Left kidney (tissue), 2 donors: Measurements from ENCODE around the gene SLAMF7. TPM values are rescaled to one million over a fixed set of nuclear protein-coding genes. Genes with fewer than 3 reads are reported as not detected.
A peak's percentile ranks its signal among the peaks of the same experiment; 100 is the strongest.
"Not testable (repeated sequence)": the region's sequence is repeated elsewhere in the genome, so short reads cannot be mapped to it uniquely, and the experiment has no call there.

Source experiments
- DNase-seq: peaks from one replicate; pipeline ENCODE4 v3.0.0-alpha.2; 2013
- polyA plus RNA-seq: library from polyadenylated mRNA; unstranded; fragments of 120-200 nt; gene quantifications from one replicate; pipeline ENCODE4 v1.2.1, GENCODE V29; 2013; ENCODE audit not compliant: insufficient read length

SLAMF7 gene
- polyA plus RNA-seq, 1 donor = 0.53 TPM

DNA sequence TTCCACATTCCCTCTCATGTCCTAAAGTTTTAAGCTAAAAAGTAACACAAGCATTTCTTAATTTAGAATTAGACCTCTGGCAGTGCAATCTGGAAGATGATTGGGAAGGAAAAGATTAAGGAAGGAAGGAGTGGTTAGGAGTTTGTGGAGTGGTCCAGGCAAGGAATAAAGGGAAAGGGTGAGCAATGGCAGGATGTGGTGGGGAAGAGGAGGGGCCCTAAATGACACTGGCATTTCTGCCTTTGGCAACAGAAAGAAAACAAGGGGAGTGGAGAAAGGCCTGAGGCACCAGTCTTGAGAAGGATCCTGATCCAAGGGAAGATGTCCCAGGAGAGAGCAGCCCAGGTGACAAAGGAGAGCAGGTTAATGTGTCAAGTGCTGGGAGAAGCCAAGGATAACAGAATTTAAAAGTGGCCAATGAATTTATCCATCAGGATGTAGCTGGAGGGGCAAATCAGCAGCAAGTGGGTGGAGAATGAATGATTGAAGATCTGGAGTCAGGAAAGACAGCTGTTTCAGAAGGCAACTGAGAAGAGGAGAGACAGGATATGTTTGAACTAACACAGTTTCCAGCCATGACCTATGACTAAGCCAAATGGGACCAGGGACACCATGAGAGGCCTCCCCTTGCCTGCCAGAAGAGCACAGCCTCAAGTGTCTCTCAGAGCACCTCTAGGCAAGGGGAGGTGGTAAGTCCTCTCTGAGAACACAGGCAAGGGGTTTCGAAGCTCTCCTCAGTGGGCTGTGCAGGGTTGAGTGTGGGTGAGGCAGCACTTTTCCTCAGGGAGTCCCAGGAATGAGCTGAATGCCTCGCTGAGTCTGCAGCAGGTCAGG, 36.1 kb downstream of the SLAMF7 start:
- no peak for DNase-seq

DNA sequence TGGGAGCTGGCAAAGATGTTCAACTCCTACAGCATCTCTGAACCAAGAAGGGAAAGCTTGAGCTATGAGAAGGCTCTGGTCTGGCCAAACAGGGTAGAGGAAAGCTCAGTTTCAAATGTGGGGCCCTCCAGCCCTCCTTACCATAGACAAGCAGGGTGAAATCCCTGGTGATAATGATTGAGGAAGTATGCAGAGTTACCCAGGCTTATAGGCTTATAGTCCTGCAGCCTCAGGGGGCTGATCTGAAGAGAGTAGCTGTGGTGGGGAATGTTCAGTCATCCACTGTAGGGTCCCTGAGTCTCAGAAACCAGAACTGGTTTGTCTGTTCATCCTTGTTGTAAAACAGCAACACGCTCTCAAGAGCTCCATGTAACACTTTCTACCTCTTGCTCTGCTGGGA, 37.1 kb downstream of the SLAMF7 start:
- DNase-seq = no peak

DNA sequence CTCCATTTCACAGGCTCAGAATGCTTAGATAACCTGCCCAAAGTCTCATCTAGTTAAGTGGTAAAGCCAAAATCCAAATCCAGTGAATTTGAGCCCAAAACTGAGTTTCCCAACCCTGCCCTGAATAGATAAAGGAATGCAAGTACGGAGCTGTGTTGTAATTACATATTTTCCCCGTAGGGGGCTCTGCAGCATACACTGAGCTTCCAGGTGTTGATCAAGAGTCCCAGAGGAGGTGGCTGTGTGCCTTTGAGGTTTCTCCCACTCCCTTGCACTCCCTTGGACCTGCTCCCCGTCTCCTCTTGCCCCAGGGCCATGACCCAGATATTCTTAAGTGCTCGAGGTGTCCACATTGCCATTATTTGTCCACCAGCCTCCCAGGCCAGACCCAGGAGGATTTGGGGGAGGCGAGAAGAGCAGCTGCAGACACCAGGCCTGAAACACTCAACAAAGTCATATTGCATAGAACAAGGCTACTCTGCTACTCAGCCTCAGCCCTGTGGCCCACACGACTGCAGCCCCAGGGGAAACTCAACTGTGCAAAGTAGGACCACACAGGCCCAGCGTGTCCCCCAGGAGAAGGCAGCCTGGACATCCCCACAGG, 38.5 kb downstream of the SLAMF7 start:
- DNase-seq = peak; percentile 19

DNA sequence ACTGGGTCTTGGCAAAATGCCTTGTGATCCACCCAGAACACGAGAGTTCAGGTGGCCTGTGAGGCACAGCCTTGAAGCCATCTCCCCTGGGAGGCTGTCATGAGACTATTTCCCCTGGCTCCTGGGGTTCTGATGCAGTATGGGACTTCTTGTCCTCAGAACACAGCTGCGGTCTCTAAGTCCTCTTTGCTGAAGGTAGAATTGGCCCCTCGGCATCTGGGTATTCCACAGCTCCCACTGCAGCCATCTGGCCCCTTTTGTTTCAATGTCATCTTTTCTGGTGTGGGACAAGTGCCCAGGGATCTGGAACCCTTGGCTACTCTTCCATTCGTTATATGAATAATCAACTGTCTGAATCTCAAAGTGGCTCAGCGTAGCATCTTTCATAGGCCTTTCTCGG, 39.9 kb downstream of the SLAMF7 start:
- DNase-seq = no peak

DNA sequence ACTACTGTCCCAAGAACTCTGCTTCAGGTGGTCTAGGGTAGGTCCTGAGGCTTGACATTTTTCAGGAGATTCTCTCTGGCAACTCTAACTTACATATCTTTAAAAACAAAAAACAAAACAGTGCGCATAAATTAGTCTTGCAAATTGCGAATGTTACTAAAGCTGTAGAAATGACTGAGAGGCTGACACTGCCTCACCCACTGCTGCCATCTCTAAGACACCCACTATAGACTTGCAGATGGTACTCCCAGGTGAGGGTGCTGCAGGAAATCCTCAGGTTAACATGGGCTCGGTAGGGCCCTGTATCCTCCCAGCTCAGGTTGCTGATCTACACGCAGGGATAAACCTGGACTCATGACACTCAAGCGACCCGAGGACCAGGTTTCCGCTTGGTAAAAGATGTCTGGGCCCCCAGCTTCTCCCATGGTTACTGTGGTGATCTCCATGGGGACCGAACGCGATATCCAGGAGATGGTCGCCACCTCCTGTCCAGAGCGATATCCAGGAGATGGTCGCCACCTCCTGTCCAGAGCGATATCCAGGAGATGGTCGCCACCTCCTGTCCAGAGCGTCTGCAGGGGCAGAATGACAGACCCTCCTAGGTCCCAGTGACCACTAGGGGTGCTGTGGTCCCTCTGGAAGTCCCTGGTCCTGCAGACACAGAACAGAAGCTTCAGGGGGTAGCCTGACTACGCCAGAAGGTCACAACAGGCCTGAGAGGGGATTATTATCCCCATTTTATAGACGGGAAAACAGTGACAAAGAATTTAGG, 40.8 kb downstream of the SLAMF7 start:
- no peak for DNase-seq

DNA sequence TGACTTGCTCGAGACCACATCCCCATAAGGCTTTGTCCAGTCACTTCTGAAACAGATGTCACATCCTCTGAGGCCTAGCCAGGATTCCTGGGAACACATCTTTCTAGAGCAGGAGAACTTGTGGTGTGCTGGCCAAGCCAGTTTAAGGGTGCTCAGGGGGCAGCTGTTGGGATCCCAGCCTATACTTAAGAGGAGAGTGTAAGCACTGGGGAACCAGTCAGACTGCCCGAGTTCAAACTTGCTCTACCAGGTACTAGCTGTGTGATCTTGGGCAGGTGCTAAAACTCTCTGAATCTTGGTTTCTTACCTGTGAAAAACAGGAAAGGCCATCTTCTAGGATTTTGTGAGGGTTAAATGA, 41.3 kb downstream of the SLAMF7 start:
- no peak for DNase-seq

DNA sequence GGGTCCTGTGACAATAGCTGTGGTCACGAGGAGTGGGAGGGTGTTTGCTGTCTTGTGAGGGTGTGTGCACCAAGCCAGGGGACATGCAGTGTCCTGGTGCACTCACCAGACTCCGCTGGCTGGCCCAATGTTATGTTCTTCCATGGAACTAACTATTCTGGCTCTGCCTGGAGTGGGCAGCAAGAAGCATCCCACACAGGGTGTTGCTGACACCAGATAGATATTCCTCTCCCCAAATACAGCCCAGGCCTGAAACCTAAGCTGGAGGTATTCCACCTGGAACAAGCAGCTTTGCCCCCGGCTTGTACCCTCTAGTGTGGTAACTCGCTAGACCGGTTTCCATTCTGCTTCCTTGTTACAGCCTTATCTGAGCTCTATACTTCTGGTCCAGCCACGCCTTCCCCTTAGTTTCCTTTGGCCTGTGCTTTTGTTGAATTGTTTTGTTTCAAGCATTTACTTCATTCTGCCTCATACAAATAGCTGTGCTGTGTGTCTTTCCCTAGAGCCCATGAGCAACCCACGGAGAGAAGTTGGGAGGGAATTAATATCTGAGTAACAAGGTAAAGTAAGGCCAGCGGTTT, 42.2 kb downstream of the SLAMF7 start:
- DNase-seq = peak; percentile 42

DNA sequence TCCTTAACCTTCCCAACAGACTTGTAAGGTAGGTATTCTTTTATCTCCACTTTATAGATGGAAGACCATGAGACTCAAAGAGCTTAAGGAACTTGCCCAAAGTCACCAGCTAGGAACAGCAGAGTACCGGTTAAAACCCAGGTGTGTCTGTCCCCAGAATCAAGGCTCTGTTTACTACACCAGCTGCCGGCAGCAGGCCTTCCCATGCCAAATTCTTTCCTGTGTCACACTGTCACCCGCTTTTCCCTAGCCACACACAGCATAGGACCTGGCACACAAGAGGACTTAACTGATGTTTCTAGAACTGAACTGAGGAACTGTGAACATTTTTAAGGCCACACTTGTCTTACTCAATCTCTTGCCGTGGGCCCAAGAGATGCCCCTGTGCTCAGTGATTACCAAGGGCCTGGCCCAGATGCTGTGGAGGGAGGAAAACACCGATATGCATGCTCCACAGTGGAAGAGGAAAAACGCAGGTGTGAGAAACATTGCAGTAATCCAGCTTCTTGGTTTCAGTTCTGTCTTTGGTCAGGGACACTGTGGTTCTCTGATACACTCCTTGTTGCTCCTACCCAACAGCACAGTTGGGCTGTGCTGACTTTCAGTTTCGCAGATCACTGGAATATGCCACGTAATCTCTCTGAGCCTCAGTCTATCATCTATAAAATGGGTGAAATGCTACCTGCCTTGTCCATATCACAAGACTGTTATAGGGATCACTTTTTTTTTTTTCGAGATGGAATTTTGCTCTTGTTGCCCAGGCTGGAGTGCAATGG, 43.1 kb downstream of the SLAMF7 start:
- no peak for DNase-seq

DNA sequence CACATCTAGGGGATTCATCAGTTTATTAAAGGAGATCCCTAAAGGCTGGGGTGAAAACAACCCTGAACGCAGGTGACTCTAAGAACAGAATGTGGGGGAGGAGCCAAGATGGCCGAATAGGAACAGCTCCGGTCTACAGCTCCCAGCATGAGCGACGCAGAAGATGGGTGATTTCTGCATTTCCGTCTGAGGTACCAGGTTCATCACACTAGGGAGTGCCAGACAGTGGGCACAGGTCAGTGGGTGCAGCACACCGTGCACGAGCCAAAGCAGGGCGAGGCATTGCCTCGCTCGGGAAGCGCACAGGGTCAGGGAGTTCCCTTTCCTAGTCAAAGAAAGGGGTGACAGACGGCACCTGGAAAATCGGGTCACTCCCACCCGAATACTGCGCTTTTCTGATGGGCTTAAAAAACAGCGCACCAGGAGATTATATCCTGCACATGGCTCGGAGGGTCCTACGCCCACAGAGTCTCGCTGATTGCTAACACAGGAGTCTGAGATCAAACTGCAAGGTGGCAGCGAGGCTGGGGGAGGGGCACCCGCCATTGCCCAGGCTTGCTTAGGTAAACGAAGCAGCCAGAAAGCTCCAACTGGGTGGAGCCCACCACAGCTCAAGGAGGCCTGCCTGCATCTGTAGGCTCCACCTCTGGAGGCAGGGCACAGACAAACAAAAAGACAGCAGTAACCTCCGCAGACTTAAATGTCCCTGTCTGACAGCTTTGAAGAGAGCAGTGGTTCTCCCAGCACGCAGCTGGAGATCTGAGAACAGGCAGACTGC, 44.1 kb downstream of the SLAMF7 start:
- not testable (repeated sequence) for DNase-seq

DNA sequence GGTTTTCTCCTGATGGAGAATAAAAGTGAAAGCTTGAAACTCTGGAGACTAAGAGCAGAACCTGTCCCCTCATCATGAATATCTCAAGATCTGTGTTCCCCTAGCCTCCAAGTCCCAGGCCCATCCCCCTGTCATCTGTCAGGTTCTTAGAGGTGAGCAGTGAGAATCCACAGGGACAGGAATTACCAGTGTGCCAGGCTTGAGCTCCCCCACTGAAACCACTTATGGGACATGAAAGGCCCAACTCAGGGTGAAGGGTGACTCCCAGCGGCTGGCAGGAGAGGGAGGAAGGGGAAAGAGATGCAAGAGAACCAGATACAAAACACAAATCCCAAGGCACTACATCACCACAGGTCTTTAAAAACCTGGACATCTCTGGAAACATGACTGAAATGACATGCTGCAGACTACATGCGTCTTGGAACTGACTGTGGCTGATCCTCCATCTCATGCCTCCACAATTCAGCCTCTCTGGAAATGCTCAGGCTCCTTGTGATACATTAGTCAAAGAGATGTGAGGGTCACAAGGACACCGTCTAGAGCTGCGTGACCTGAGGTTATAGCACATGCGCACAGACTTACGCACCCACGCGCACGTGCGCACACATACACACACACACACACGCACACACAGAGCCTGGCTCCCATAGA, 50.1 kb downstream of the SLAMF7 start:
- DNase-seq = no peak

DNA sequence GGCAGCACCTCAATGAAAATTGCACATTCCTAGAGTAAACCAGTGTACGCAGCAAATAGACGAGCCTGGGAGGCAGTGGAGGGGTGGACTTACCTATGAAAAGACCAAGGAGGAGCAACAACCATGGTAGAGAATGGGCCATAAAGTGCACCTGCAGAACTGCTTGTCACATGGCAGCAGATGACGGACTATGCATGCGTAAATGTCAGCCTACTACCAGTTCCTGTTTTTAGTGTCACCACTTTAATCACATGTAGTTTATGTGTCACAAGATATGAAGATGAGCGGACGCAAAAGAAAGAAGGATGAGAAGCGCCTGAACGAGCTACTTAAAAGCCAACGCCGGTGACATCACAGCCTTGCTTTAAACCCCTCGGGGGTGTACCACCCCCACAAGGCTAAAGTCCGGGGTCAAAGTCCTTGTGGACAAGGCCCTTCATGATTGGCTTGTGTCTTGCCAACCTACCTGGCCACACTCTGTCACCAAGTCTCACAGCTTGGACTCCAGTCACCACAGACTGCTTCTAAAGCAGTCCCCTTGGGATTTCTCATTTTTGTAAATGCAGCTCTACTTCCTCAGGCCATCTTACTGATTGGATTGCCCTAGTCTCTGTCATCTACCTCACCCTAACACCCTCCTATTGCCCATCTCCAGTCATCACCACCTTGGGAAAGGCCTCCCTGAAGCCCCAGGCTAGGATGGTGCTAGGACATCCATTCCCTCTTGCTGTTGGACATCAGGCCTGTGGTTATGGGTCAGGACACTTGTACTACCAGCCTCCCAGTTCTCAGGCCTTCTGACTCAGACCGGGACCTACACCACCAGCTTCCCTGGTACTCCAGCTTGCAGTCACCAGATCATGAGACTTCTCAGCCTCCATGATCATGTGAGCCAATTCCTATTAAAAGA, 50.9 kb downstream of the SLAMF7 start:
- no peak for DNase-seq

DNA sequence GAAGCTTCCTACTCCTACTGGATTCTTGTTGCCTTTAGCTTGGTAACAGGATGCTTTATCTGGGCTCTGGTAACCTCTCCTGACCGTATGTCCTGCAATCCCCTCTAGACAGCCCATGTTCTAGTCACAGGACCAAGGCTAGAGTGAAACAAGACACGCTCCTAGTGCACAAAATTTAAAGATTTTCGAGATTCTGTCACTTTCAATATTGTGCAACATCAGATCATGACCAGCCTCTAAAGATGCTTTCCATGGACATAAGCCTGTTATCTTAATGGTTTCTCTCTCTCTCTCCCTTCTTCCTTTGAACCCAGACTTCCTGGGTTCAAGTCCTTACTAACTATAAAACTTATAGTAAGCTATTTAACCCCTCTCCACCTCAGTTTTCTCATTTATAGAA, 55.3 kb downstream of the SLAMF7 start:
- DNase-seq = no peak

DNA sequence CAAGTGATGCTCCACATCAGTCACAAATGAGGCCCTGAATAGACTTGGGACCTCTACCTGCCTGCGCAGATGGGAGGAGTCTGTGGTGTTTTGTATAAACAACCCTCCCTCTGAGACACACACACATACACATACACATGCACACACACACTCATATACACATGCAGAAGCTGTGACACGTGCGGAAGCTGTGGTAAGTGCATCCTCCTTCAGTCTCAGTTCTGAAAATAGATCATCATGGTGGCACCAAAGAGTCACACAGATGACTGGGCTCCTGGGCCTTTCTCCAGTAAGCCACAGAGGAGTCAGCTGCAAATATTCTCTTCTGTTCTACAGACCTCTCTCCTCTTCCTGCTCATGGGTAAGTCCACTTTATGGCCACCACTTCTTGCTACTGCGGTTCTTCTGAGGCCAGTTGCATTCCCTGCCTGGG, 56.9 kb downstream of the SLAMF7 start, which contains the start of gene LY9:
LY9 (plus strand) TSS at position 224 of the 433 bp plus-strand sequence; CDS start at position 238, 14 bp downstream.
- no peak for DNase-seq

DNA sequence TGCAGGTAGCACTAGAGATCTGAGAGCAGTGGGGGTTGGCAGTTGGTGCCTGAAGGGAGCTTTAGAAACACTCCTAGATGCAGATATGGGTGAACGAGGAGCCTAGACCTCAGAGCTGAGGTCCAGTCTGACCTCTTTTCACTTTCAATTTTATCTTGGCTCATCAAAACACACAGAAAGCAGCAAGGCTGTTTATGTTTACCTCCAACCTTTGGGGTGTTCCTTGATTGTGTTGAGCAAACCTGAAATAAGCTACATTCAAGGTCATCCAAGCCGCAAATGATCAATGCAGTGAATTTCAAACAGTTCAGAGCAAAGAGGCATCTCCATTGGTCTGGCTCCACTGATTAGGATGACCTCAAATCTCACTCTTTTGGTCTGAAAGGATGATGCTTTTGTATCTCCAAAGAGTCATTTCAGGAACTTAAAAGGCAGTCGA, 58.2 kb downstream of the SLAMF7 start:
- no peak for DNase-seq

DNA sequence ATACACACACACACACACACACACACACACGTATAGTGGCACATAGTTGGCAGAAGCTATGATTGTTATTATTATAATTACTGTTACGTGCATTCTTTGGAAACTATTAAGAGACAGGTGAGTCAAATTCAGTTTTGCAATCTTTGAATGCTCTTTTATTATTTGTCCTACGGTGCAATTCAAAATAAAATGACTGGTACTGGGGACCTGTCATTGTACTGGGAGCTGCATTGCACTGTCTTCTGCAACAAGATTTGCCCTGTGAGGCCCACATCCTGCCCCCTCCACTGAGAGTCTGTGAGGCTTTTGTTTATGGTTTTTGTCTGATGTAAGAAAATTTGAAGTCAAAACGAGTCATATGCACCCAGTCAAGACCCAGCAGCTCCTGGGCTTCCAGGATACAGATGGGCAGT, 58.8 kb downstream of the SLAMF7 start:
- no peak for DNase-seq

DNA sequence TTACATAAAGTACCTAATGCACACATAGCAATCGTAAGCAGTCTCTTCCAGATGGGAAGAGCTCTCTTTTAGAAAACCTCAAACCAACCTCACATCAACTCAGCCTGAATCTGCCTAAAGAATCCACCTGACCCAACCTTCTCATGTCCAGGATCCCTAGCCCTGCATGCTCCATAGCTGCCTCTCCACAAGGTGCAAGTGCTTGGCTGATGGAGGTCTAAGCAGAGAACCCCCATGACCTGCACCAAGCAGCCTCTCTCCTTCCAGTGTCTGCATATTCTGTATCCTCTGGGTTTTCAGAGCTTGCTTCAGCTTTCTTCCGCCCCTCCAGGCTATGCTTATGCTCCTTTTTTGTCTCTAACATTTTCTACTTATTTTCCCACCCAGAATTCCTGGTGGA, 59.4 kb downstream of the SLAMF7 start:
- DNase-seq = no peak

DNA sequence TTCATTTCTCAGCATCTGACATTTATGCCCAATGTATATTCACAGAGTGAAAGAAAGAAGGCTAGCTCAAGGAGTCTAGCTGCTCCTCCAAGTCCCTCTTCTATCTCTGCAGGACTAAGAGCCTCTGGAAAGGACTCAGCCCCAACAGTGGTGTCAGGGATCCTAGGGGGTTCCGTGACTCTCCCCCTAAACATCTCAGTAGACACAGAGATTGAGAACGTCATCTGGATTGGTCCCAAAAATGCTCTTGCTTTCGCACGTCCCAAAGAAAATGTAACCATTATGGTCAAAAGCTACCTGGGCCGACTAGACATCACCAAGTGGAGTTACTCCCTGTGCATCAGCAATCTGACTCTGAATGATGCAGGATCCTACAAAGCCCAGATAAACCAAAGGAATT, 60.6 kb downstream of the SLAMF7 start:
- DNase-seq = no peak

DNA sequence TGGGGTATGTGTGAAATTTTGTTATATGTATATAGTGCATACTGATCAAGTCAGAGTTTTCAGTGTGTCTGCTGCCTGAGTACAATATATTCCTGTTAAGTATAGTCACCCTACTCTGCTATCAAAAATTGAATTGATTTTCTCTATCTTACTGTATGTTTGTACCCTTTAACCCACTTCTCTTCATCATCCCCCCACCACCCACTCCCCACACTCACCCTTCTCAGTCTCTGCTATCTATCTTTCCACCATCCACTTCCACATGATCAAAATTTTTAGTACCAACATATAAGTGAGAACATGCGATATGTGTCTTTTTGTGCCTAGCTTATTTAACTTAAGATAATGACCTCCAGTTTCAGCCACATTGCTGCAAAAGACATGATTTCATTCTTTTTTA, 61.1 kb downstream of the SLAMF7 start:
- no peak for DNase-seq
